GM18498 (cell line): ENCODE results near the gene ZNF157.
"Not testable (repeated sequence)": the region's sequence is repeated elsewhere in the genome, so short reads cannot be mapped to it uniquely, and the experiment has no call there.

ENCODE experiments used
- ATAC-seq: cut with Tn5 transposase; IDR thresholded peaks from one replicate; pipeline ENCODE4 v1.9.1; 2021; ENCODE audit warnings: mild to moderate bottlenecking, moderate library complexity; ENCODE audit not compliant: unreplicated experiment

ZNF157 gene

DNA sequence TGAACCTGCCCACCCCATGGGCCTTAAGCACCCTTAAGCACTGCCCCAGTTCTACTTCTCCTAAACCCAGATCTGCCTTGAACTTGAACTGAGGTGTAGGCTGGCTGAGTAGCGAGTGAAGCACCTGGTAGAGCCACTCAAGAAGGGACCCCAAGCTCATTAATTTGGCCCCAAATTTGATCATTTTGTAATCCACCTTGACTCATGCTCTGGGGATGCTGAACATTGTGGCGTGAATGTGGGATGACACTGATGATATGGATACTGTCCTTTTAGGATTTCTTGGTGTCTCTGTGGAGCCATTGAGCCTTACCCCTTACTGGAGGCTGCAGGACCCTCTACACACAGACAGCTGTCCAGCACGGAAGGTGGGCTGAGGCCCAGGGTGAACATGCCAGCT lies at the start of gene ZNF157:
TSS of gene ZNF157 (plus strand) at position 301 of the 400 bp plus-strand sequence. CDS start at position 392, 91 bp downstream.
- no peak for ATAC-seq

DNA sequence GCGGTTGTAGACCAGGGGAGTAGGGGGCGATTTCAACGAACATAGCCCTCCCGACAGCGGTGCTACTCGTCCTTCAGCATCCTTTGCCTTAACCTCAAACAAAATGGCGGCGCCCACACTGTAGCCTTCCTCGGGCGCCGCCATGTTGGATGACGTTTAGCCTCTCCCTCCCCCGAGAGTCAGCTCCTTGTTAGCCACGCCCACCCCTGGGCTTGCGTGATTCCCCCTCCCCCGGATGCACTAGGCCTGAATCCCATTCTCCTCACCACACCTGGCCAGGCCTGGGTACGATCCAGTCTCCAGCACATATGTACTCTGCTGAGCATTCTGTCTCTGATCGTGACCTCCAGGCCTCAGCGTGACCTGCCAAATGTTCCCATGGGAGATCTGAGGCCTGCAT lies 49.0 kb upstream of the ZNF157 start:
- ATAC-seq: no peak

DNA sequence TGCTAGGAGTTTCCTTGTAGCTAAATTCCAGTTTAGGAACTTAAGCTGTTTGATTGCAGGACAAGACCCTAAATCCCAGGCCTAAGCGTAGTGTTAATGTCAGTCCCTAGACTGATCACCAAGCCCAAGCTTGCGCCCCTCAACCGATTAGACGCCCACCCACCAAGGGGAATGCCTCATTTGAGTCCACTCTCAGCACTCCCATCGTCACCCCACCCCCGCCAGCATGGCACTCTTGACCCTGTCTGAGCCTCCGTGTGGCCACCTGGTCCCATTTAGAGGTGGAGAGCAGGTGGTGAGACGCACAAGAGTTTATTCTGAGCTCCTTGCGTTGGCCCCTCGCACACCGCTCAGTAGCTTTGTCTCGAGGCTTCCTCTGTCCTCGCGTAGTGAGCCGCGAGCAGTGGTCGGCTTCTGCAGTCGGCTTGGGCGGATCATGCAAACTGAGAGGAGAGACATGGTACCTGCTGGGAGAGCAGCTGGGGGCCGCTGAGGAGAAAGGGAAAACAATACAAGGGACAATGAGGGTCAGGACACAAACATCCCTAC lies 48.5 kb upstream of the ZNF157 start:
- no peak for ATAC-seq

DNA sequence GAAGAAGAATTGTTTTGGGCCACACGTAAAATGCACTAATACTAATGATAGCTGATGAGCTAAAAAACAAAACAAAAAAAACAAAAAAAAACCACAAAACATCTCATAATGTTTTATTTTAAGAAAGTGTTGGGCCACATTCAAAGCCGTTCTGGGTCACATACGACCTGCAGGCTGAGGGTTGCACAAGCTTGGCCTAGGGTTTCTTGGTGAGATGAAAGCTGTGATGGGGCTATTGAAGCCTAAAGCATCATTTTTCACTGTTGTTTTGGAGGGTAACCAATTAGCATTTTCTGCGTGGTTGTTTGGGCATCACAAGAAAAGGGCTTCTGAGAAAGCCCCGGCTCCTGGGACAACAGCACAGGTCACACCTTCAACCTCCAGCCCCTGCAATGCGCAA lies 42.5 kb upstream of the ZNF157 start:
- ATAC-seq: no peak

DNA sequence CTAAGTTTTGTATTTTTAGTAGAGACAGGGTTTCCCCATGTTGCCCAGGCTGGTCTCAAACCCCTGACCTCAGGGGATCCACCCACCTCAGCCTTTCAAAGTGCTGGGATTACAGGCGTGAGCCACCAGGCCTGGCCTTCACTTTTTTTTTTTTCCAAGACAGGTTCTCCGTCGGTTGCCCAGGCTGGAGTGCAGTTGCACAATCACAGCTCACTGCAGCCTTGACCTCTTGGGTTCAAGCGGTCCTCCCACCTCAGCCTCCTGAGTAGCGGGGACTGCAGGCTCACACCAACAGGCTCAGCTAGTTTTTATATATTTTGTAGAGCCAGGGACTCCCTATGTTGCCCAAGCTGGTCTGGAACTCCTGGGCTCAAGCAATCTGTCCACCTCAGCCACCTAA lies 37.6 kb upstream of the ZNF157 start:
- ATAC-seq: not testable (repeated sequence)

DNA sequence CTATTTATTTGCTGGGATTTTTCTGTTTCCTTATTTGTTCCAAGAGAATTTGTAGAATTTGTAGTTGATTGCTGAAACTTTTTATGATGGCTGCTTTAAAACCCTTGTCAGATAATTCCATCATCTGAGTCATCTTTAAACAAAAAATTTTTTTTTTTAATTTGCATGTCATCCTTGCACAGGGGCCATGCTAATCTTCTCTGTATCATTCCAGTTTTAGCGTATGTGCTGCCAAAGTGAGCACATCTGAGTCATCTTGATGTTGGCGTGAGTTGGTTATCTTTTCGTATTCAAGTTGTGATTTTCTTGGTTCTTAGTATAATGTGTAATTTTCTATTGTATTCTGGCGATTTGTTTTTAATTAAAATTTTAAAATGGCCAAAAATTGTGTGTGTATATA lies 18.7 kb upstream of the ZNF157 start:
- ATAC-seq: no peak

DNA sequence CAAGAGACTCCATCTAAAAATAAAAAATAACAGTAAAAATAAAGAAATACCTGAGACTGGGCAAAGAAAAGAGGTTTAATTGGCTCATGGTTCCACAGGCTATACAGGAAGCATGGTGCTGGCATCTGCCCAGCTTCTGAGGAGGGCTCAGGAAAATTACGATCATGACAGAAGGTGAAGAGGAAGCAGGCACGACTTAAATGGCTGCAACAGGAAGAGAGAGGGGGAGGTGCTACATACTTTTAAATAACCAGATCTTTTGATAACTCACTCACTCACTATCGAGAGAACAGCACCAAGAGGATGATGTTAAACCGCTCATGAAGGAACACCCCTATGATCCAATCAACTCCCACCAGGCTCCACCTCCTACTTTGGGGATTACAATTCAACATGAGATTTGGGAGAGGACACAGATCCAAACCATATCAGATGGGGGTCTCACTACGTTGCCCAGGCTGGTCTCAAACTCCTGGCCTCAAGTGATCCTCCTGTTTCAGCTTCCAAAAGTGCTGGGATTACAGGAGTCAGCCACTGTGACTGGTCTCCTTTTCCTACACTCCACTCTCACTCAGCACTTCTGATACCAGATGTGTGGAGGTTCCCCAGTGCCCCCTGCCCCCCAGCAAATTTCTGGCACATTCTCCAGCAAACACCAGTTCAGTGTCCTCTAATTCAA lies 11.9 kb upstream of the ZNF157 start:
- no peak for ATAC-seq

DNA sequence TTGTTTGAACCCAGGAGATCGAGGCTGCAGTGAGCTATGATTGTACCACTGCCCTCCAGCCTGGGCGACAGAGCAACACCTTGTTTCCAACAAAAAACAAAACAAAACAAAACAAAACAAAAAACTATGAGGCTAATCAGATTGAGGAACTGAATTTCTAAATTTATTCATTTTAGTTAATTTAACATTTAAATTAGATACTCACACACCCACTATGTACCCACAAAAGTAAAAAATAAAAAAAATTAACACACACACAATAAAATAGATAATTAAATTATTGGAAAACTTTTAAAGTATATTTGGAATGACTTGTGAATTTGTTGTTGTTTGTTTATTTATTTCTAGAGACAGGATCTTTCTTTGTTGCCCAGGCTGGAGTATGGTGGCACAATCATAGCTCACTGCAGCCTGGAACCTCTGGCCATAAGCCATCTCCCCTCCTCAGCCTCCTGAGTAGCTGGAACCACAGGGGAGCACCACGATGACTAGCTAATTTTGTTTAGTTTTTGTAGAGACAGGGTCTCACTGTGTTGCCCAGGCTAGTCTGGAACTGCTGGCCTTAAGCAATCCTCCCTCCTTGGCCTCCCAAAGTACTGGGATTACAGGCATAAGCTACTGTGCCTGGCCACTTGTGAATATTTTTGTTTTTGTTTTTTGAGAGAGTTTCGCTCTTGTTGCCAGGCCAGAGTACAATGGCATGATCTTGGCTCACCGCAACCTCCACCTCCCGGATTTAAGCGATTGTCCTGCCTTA lies 9.8 kb upstream of the ZNF157 start:
- no peak for ATAC-seq

DNA sequence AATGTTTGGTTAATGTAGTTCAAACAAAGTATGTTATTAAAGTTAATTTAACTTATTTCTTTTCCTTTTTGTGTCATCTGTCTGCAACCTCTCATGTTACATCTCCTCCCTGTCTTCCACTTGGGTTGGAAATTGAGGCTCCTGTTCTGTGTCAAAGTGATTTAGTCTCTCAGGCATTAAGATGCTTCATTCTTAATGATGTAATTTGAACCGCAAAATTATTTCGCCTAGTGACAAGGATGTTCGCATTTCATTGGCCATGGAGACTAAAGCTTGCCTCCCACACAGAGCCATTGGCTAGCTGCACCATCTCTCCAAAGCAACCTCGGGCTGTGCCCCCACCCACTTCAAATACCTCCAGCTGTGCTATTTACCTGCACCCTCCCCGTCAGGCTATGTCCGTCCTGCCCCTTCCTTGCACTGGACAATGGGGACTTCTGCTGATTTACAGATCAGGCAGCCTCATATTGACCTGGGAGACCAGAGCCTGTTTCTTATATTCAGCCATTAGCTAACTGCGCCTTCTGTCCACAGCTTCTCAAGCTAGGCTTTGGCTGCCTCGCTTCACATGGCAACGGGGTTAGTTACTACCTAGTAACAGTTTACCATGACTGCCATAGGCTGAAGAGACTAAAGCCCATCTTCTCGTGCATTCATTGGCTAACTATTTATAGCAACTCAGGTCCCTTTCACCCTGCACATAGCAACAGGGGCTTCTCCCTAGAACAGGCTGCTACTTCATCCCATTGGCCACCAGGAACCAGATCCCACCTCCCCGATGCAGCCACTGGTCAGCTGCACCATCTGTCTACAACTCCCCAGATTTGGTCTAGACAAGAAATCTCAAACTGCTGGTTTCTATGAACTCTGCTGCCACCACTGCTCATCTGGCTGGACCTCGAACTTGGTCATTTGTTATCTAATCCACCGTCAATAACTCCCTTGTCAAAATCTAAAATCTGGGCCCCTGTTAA lies 8.6 kb upstream of the ZNF157 start:
- ATAC-seq: peak; percentile 91

DNA sequence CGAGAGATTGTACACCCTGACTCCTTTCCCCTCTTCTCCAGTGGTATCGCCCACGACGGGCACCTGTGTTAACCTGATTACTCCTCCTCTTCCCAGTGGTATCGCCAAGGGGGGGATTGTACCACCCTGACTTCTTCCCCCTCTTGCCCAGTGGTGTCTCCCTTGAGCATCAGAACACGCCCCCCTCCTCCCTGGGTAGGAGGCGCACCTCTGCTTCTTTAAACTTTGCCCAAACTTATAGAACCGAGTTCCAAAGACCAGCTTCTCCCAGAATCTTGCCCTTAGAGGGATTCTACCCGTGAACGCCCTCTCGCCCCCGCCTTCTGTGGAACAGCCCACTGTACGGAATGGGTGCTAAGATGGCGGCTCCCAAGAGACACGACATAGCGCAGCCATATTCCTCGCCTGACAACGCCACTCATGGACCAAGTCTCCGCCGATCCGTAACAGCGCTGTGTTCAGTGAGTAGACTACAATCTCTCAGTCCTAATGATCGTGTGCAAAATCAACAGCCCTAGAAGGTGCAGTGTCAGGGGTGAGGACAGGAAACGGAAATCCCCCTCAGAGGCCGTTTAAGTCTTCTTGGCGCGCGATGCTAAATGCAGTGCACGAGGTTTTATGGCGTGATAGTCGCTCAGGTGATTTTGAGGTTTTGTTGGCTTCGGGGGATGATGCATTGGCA lies 4.2 kb upstream of the ZNF157 start:
- ATAC-seq: peak; percentile 40

DNA sequence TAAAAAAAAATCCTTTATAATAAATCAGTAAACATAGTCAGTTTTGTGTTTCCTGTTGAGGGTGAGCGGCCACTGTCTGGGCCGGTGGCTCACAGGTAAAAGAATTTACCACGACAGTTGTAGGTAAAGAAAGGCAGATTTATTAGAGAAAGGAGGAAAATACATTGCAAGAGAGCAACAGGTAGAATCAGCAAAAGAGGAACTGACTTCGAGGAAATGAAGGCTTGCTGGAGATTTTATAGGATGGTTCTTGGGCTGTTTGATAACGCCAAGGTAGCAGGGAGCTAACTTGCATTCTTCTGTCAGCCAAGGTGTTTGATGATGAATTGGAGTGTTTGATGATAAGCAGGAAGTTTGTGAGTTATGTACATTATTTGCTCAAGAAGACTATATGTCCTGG lies 2.8 kb downstream of the ZNF157 start:
- ATAC-seq: no peak

DNA sequence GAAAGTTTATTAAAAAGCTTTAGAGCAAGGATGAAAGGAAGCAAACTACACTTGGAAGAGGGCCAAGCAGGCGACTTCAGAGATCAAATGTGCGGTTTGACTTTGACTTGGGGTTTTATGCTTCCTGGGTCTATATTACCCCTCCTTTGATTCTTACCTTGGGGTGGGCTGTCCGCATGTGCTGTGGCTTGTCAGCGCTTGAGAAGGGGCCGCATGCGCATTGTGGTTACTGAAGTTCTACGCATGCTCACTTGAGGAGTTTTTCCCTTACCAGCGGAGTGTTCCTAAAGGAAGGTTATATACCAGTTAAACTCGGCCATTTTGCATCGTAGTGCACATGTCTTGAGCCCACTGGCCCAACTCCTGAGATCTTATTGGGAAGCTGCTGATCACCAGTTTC lies 9.9 kb downstream of the ZNF157 start:
- no peak for ATAC-seq

DNA sequence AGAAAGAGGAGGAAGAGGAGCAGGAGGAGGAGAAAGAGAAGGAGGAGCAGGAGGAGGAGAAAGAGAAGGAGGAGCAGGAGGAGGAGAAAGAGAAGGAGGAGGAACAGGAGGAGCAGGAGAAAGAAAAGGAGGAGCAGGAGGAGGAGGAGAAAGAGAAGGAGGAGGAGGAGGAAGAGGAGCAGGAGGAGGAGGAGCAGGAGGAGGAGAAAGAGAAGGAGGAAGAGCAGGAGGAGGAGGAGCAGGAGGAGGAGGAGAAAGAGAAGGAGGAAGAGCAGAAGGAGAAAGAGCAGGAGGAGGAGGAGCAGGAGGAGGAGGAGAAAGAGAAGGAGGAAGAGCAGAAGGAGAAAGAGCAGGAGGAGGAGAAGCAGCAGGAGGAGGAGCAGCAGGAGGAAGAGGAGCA lies 10.5 kb downstream of the ZNF157 start:
- ATAC-seq: not testable (repeated sequence)

DNA sequence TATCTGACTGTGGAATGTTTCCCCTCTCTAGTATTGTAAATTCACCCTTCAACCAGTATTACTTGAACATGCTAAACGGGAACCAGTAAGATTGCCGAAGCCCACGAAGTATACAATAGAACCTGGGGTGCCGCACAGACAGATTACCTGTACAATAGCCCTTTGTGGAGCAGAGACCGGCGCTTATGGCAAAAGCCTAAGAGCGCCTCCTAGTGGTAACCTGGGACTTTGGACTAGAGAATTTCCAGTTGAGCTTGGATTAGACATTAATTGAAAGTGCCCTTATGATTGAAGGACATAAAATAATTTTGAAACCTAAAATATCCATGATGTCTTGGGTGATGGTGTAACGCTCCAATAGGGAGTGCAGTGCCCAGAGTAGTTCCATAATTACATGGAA lies 14.1 kb downstream of the ZNF157 start:
- ATAC-seq: no peak

DNA sequence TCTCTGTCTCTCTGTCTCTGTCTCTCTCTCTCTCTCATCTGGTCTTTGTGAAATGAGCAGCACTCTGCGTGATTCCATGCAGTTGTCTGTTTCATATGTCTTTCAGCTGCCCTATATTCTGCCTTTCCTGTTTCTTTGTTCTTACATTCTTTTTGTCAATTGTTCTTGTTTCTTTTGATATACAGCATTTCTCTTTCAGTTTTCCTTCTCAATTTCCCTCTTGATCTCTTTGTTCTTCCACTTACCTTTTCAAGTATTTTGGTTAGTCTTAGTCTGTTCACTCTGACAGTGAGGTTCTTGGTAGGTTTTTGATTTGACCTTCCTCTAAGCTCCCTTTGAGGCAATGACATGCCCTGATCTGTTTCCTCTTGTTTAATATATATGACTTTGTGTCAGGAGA lies 20.4 kb downstream of the ZNF157 start:
- ATAC-seq: no peak

DNA sequence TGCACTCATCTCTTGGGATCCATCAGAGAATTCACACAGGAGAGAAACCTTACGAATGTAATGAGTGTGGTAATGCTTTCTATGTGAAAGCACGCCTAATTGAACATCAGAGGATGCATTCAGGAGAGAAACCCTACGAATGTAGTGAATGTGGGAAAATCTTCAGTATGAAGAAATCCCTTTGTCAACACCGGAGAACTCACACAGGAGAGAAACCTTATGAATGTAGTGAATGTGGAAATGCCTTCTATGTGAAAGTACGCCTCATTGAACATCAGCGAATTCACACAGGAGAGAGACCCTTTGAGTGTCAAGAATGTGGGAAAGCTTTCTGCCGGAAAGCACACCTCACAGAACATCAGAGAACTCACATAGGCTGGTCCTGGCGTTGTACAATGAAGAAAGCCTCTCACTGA lies 42.8 kb downstream of the ZNF157 start:
- ATAC-seq: no peak

DNA sequence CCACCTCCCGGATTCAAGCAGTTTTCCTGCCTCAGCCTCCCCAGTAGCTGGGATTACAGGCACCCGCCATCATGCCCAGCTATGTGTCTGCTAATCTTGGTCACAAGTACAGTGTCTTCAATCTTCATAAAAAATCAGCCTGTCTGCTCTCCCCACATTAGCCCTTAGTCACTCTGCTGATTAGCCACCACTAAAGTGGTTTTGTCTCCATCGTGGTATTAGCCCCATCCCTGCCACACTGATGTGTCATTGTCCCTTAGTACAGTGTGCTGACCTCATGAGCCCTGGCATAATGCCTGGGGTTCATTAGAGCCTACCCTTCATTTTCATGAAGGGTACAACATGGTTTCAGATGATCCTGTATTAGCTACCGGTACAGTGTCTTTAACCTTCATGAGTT lies 49.9 kb downstream of the ZNF157 start:
- no peak for ATAC-seq

DNA sequence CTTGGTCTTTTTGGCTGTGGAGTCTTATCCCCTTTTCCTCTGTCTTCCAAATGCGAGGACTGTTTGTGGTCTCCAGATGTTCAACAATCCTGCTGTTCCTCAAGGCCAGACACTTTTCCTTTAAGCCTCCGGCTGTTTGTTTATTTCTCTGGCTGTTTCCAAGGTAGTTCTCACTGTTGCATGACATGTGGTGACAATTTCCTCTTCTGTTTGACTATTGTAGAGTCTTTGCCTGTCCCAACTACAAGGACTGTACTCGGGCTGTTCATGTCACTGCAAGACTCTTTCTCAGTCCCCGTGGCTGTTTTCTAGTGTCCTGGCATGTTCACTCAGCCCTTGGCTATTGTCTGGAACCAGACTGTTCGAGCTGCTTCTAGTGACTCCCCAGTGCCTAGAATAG lies 50.6 kb downstream of the ZNF157 start:
- ATAC-seq: no peak

DNA sequence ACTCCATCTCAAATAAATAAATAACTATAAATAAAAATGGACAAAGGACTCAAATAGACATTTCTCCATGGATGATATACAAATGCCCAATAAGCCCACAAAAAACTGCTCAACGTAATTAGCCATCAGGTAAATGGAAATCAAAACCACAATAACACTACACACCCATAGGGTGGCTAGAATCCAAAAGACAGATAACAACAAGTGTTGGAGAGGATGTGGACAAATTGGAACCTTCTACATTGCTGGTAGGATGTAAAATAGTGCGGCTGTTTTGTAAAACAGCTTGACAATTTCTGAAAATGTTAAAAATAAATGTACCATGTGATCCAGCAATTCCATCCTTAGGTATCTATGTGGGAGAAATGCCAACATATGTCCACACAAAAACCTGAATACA lies 52.1 kb downstream of the ZNF157 start:
- ATAC-seq: no peak

DNA sequence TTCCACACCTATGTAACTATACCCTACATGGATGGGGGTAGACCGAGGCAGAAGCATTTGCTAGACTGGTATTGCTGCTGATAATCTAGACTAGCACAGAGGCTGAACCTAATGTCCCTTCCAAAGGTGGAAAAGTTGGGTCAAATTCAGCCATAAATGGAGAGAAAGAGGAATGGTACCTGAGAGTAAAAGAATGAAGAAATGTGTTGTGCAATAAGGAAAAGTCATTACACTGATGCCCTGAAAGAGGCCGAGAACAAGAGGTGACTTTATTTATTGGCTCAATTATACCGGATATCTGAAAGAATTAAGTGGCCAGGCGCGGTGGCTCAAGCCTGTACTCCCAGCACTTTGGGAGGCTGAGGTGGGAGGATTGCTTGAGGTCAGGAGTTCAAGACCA lies 60.5 kb downstream of the ZNF157 start:
- ATAC-seq: no peak

DNA sequence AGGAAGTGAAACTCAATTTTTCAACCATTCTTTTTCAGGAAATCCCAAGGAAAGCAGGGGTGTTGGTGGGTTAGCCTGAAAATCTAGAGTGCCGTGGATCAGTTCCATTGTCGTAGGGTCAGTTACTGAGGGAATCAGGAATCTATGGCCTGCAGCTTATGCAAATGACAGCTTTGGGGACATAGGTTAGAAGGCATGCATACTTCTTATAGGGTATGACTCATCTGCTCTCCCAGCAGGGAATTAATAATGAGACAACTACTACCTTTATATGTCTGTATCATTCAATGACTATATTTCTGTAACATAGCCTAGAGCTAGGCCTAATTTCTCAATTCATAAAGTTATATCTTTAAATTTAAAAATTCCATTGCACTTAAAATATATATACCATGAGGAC lies 76.1 kb downstream of the ZNF157 start:
- ATAC-seq: no peak
